ENCODE data around the gene TMEM154.

DNA sequence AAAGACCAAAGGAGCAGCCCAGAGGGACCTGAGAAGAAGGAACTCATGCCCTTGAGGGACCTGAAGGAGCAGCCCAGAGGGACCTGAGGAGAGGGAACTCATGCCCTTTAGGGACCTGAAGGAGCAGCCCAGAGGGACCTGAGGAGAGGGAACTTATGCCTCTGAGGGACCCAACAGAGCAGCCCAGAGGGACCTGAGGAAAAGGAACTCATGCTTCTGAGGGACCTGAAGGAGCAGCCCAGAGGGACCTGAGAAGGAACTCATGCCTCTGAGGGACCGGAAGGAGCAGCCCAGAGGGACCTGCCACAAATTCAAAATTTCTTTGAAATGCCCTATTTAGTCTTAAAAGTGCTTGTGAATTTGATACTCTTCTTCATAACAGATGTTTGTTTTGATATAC lies 48.5 kb upstream of the TMEM154 start:
- TF ChIP-seq, protein P1, sequence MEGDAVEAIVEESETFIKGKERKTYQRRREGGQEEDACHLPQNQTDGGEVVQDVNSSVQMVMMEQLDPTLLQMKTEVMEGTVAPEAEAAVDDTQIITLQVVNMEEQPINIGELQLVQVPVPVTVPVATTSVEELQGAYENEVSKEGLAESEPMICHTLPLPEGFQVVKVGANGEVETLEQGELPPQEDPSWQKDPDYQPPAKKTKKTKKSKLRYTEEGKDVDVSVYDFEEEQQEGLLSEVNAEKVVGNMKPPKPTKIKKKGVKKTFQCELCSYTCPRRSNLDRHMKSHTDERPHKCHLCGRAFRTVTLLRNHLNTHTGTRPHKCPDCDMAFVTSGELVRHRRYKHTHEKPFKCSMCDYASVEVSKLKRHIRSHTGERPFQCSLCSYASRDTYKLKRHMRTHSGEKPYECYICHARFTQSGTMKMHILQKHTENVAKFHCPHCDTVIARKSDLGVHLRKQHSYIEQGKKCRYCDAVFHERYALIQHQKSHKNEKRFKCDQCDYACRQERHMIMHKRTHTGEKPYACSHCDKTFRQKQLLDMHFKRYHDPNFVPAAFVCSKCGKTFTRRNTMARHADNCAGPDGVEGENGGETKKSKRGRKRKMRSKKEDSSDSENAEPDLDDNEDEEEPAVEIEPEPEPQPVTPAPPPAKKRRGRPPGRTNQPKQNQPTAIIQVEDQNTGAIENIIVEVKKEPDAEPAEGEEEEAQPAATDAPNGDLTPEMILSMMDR (IDR thresholded peaks at IDR 0.05), result no peak
- TF ChIP-seq POLR2A (IDR thresholded peaks at IDR 0.05), result no peak

Measured in uterus (tissue), 2 donors.